Mucosa of stomach (tissue), 1 donor: ENCODE data around the gene CLCN6.

Source experiments
- H3K27me3 ChIP-seq: one replicate; pipeline ENCODE4 v1.7.0; 2013; ENCODE audit warnings: mild to moderate bottlenecking, low read length; ENCODE audit not compliant: control insufficient read depth, insufficient read depth
- H3K36me3 ChIP-seq: one replicate; pipeline ENCODE4 v1.7.0; 2013; ENCODE audit warnings: low read length; ENCODE audit not compliant: control insufficient read depth, insufficient read depth
- H3K4me1 ChIP-seq: one replicate; pipeline ENCODE4 v1.7.0; 2013; ENCODE audit warnings: mild to moderate bottlenecking, low read length; ENCODE audit not compliant: control insufficient read depth, insufficient read depth
- H3K4me3 ChIP-seq: one replicate; pipeline ENCODE4 v1.7.0; 2013; ENCODE audit warnings: low read length
- H3K9ac ChIP-seq: one replicate; pipeline ENCODE4 v1.7.0; 2013; ENCODE audit warnings: mild to moderate bottlenecking, low read length, moderate library complexity
- H3K9me3 ChIP-seq: one replicate; pipeline ENCODE4 v1.7.0; 2013; ENCODE audit warnings: mild to moderate bottlenecking, low read length, moderate library complexity; ENCODE audit not compliant: control insufficient read depth
- donor health status: Pancreatic carcinoma.

CLCN6 gene

DNA sequence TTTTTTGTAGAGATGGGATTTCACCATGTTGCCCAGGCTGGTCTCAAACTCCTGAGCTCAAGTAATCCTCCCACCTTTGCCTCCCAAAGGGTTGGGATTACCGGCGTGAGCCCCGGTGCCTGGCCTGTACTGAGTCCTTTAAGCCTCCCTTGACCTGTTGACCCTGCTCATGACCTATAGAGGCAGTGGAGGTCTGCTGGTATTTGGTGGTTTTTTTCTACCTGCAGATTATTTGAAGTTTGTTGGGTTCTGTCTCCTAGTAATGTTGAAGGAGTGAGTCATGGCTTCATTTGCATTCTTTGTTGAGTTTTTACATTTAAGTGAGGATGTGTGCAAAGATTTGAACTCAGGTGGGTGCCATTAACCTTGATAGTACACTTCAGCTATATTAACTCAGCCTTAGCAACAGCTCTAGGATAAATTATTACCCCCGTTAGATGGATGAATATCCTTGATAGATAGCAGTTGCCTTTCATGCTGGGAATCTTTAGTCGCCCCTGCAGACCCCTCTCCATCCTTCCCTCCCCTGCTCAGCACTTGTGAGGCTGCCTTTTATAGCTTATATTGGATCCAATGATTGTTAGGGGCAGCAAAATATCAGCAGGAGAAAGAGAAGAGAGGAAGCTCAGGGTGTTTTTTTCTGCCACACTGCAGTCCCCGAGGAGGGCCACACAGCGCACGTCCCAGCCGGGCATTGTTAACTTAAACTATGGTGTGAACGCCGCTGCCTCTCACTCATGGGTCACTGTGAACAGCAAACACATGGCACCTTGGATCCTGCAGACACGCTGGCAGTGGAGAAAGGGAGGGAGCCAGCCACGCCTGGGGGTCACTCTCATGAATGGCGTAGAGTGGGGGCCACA lies 67.6 kb downstream of the CLCN6 start:
- no peaks in the 10 kb centered on the region for H3K36me3 ChIP-seq
- H3K4me3 ChIP-seq: no peak overlapping the region
- peaks cover 5% of the 10 kb centered on the region for H3K27me3 ChIP-seq
- no peaks in the 10 kb centered on the region for H3K4me1 ChIP-seq
- no peak overlapping the region for H3K9ac ChIP-seq
- H3K9me3 ChIP-seq: no peaks in the 10 kb centered on the region

DNA sequence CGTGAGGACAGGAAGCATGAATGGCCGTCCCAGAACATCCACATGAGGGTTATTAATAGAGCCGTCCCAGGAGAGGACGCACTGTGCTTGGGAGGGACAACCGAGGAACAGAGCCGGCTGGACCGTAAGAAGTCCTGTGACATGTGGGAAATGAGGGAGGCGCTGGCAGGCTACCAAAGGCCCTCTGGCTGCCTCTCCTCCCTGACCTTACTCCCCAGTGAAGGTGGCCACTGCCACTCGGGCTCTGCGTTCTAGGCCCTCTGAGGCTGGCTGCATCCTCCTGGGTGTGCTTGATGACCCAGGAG lies 68.2 kb downstream of the CLCN6 start:
- H3K4me1 ChIP-seq: no peaks in the 10 kb centered on the region
- no peak overlapping the region for H3K9ac ChIP-seq
- H3K4me3 ChIP-seq: no peak overlapping the region
- H3K36me3 ChIP-seq: no peaks in the 10 kb centered on the region
- no peaks in the 10 kb centered on the region for H3K9me3 ChIP-seq
- H3K27me3 ChIP-seq: peaks cover 10% of the 10 kb centered on the region

DNA sequence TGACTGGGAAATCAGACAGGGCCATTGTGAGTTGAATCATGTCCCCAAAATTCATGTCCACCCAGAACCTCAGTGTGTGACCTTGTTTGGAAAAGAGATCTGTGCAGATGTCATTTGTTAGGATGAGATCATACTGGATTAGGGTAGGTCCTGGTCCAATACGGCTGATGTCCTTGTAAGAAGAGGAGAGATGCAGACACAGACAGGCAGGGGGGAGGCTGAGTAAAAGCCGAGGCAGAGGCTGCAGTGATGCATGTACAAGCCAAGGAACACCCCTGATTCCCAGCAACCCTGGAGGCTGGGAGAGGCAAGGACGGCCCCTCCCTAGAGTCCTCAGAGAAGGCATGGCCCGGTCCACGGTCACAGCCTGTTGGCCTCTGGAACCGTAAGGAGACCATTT lies 68.6 kb downstream of the CLCN6 start:
- peaks cover 10% of the 10 kb centered on the region for H3K27me3 ChIP-seq
- no peak overlapping the region for H3K4me3 ChIP-seq
- H3K9ac ChIP-seq: no peak overlapping the region
- no peaks in the 10 kb centered on the region for H3K4me1 ChIP-seq
- no peaks in the 10 kb centered on the region for H3K9me3 ChIP-seq
- no peaks in the 10 kb centered on the region for H3K36me3 ChIP-seq

DNA sequence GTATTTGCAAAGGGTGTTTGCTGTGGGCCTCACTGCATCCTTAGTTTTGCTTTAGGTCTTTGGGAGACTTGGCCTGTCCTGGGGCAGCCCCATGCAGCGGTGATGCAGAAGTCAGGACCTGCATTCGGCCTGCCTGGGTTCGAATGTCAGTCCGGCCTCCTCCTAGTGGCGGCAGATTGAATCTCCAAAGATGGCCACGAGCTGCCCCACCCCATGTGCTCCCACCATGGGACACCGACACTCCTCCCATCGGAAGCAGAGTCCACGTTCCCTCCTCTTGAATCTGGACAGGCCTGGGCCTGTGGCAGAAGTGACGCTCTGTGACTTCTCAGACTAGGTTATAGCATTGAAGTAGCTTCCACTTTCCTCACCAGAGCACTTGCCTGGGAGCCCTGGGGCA lies 69.1 kb downstream of the CLCN6 start:
- H3K4me3 ChIP-seq: no peak overlapping the region
- no peak overlapping the region for H3K9ac ChIP-seq
- no peaks in the 10 kb centered on the region for H3K36me3 ChIP-seq
- peaks cover 10% of the 10 kb centered on the region for H3K27me3 ChIP-seq
- peaks cover 2% of the 10 kb centered on the region for H3K4me1 ChIP-seq
- no peaks in the 10 kb centered on the region for H3K9me3 ChIP-seq

DNA sequence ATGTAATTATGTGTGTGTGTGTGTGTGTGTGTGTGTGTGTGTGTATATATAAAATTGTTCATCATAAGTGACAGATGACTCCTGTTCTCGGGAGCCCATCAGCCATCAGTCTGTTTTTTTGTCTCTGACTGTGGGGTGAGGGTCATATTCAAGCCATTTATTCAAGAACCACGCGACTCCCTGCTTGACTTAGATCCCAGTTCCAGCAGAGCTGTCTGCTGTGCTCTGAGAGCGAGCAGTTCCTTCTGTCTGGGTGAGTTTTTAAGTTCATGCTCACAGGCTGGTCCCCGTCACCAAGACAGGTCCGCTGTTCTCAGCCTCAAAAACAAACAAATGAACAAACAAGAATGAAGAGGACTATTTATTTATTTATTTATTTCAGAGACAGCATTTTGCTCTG lies 71.1 kb downstream of the CLCN6 start:
- H3K27me3 ChIP-seq: peaks cover 10% of the 10 kb centered on the region
- no peak overlapping the region for H3K4me3 ChIP-seq
- H3K4me1 ChIP-seq: peaks cover 18% of the 10 kb centered on the region
- H3K9me3 ChIP-seq: no peaks in the 10 kb centered on the region
- no peaks in the 10 kb centered on the region for H3K36me3 ChIP-seq
- H3K9ac ChIP-seq: no peak overlapping the region

DNA sequence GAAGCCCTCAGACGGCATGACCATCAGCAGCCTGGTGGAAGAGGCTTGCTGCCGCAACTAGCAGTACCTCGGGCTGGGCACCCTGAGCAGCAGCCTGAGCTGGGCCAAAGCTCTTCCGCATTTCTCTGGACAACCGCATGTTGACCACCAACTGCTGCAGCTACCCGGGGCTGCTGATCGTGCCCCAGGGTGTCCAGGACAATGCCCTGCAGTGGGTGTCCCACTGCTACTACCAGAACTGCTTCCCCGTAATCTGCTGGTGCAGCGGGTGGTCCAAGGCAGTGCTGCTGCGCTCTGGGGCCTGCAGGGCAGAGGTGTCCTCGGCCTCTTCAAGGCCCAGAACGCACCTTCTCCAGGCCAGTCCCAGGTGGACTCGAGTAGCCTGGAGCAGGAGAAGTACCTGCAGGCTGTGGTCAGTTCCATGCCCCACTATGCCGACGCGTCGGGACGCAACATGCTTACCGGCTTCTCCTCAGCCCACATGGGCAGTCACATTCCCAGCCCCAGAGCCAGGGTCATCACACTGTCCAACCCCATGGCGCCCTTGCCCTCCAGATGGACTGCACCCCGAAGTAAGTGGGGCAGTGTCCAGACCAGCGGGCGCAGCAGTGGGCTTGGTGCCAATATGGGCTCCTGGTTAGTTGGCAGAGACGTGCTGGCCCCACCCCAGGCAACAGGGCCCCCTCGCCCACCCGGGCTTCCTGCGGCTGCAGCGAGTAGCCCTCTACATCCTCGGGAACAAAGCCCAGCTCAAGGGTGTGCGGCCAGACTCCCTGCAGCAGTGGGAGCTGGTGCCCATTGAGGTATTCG lies 72.3 kb downstream of the CLCN6 start:
- no peak overlapping the region for H3K9ac ChIP-seq
- no peaks in the 10 kb centered on the region for H3K9me3 ChIP-seq
- H3K27me3 ChIP-seq: peaks cover 10% of the 10 kb centered on the region
- peaks cover 29% of the 10 kb centered on the region for H3K4me1 ChIP-seq
- no peak overlapping the region for H3K4me3 ChIP-seq
- no peaks in the 10 kb centered on the region for H3K36me3 ChIP-seq

DNA sequence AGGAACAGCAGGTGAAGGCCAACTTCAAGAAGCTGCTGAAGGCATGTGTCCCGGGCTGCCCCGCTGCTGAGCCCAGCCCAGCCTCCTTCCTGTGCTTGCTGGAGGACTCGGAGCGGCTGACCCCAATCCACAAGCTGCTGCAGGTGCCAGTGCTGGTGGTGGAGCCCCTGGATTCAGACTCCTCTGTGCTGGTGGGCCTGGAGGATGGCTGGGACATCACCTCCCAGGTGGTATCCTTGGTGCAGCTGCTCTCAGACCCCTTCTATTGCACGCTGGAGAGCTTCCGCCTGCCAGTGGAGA lies 72.8 kb downstream of the CLCN6 start:
- H3K4me1 ChIP-seq: peaks cover 30% of the 10 kb centered on the region
- peaks cover 10% of the 10 kb centered on the region for H3K27me3 ChIP-seq
- no peak overlapping the region for H3K4me3 ChIP-seq
- H3K9me3 ChIP-seq: no peaks in the 10 kb centered on the region
- H3K36me3 ChIP-seq: no peaks in the 10 kb centered on the region
- no peak overlapping the region for H3K9ac ChIP-seq

DNA sequence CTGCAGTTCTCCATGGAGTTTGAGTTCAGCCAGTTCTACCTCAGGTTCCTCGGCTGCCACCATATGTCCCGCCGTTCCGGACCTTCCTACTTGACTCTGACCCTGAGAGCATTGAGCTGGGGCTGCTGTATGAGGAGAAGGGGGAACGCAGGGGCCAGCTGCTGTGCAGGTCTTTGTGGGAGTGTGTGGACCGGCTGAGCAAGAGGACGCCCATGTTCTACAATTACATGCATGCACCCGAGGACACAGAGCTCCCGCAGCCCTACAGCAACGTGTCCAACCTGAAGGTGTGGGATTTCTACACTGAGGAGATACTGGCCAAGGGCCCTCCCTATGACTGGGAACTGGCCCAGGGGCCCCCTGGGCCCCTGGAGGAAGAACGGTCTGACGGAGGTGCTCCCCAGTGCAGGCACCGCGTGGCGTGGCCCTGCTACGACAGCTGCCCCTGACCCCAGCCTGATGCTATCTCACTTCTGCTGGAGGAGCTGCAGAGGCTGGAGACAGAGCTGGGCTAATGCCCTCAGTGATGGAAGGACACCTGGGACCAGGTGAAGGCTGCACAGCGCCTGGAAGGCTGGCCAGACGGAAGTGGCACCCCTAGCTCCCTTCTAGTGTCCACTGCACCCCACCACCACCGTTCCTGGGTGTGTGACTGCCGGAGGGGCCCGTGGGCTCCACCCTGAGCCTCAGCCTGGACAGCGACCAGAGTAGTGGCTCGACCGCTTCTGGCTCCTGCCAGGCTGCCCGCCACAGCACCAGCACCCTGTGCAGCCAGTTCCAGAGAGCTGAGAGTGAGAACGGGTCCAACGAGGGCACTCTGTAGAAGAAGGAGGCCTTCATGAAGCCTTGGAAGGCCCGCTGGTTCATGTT lies 73.6 kb downstream of the CLCN6 start:
- H3K4me3 ChIP-seq: no peak overlapping the region

DNA sequence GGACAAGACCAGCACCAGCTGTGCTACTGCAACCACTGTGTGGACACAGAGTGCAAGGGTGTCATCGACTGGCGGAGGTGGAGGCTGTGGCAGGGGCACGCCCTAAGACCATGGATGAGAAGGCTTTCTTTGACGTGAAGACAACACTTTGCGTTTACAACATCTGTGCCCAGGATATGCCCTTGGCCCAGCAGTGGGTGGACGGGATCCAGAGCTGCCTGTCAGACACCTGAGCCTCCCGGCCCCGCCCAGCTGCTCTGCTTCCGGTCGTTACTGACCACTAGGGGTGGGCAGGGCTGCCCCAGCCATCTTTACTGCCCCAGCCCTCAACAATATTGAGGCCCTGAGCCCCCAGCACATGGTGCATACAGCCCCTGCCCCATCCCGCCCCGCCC lies 74.2 kb downstream of the CLCN6 start:
- Histone ChIP-seq H3K9me3 (no peaks in the 10 kb centered on the region), H3K27me3 (peaks cover 5% of the 10 kb centered on the region), H3K4me3 (no peak overlapping the region), H3K9ac (no peak overlapping the region), H3K4me1 (peaks cover 30% of the 10 kb centered on the region), H3K36me3 (no peaks in the 10 kb centered on the region)

More for the DNA sequence above, 73.6 kb downstream of the CLCN6 start:
- Histone ChIP-seq H3K4me1 (peaks cover 30% of the 10 kb centered on the region), H3K36me3 (no peaks in the 10 kb centered on the region), H3K9ac (no peak overlapping the region), H3K27me3 (peaks cover 6% of the 10 kb centered on the region), H3K9me3 (no peaks in the 10 kb centered on the region)

DNA sequence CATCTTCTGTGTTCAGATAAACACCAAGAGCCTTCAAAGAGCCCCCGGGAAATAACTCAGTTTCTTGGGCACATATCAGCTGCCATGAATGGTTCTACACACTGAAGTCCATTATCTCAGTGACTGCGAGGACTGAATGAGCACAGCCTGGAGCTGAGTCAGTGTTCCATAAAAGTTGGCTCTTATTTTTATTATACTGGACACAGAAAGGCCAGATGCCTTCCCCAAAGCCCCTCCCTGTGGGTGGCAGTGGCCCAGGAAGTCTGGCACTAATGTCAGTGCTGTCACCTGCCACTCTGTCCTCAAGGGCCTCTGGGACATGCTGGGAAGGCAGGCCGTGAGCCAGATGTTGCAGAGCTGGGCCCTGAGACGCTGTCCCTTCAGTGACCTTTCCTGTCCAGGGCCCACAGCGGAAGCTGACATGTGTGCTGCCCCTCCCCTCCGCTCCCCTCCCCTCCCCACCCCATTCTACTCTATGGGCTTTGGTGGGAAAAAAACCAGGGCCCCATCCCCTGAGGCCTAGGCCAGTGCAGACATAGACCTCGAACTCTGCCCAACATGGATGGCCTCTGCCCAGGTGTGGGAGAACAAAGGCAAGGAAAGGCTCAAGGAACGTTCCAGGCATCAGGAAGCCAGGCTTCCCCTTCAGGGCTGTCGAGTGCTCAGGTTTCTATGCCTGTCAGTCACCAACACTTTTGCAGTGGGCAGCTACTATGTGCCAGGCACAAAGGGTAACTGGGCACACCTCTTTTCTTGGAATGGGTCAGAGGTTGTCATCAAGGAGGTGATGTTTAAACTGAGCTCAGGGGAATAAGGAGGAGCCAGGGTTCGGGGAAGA lies 75.1 kb downstream of the CLCN6 start:
- H3K27me3 ChIP-seq: peaks cover 8% of the 10 kb centered on the region
- peaks cover 30% of the 10 kb centered on the region for H3K4me1 ChIP-seq
- no peak overlapping the region for H3K9ac ChIP-seq
- no peaks in the 10 kb centered on the region for H3K36me3 ChIP-seq
- no peak overlapping the region for H3K4me3 ChIP-seq
- no peaks in the 10 kb centered on the region for H3K9me3 ChIP-seq

DNA sequence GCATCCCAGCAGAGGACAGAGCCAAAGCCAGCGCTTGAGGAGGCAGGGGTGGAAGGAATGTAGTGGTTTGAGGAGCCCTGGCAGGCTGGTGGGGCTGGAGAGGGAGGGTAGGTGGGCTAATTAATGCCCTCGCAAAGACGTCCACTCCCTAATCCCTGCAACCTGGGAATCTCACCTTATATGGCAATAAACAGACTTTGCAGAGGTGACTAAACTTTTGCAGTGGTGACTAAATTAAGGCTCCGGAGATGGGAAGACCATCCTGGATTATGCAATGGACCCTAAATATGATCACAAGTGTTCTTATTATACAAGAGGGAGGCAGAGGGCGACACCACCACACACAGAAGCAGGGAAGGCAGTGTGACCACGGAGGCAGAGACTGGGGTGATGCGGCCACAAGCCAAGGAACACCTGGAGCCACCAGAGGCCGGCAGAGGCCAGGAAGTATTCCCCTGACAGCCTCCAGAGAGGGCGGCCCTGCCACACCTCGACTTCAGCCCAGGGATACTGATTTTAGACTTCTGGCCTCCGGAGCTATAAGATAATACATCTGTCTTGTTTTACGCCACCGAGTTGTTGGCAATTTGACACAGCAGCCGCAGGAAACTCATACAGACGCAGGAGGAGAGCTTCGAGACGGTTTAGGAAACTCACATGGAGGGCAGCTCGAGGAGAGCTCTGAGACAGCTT lies 75.9 kb downstream of the CLCN6 start:
- Histone ChIP-seq H3K9ac (no peak overlapping the region), H3K4me1 (peaks cover 30% of the 10 kb centered on the region), H3K9me3 (no peaks in the 10 kb centered on the region), H3K36me3 (no peaks in the 10 kb centered on the region), H3K4me3 (no peak overlapping the region), H3K27me3 (peaks cover 9% of the 10 kb centered on the region)
